ENCODE measurements around the gene FAM83C. TPM values are rescaled to one million over a fixed set of nuclear protein-coding genes. Genes with fewer than 3 reads are reported as not detected.

Gene FAM83C
- polyA plus RNA-seq, 1 of the 3 experiments (the other 2 are of a cell fraction), result not detected

GRCh38 chr20:35293303-35294292, 1.4 kb upstream of the FAM83C start (continued):
- TF ChIP-seq CTCF (IDR thresholded peaks at IDR 0.05) (no peak), YY1 (IDR thresholded peaks at IDR 0.05; ENCODE audit: low read depth) (no peak), RAD21 (IDR thresholded peaks at IDR 0.05; ENCODE audit: low read length) (no peak), GABPA (IDR thresholded peaks at IDR 0.05; ENCODE audit: low read depth) (no peak), MXI1 (IDR thresholded peaks at IDR 0.05; ENCODE audit: low read depth, low read length) (no peak), SMC3 (IDR thresholded peaks at IDR 0.05; ENCODE audit: low read depth, low read length) (no peak)

- ChIA-PET CTCF (interaction anchor here (0.6 to 1.5 kb wide), 3 partner anchors 11 to 154 kb away, joined by 3 to 4 read pairs (median 4); no protein-coding TSS in a partner anchor), POLR2A (no interaction called here)
- Histone ChIP-seq H3K9me3 (no peaks in the 10 kb centered on the region), H3K36me3 (replicated peaks in 1 of 2; ENCODE audit: control insufficient read depth in 1 of 2, insufficient read depth in 2 of 2, low read length in 1 of 2) (no peaks in the 10 kb centered on the region), H3K4me3 (ENCODE audit: low read depth in 2 of 2, low read length in 1 of 2) (no peak overlapping the region), H2AFZ (ENCODE audit: low read depth) (no peak overlapping the region), H3K4me1 (ENCODE audit: control insufficient read depth in 1 of 2, insufficient read depth in 2 of 2, low read depth in 1 of 2, low read length in 1 of 2) (peaks cover 0 to 34% of the 10 kb centered on the region in 2 experiments; a peak in 1 of 4 replicates), H3K9ac (no peak overlapping the region), H3F3A (replicated peaks; ENCODE audit: insufficient read depth) (no peaks in the 10 kb centered on the region), H3K9me2 (no peaks in the 10 kb centered on the region), H3K4me2 (no peak overlapping the region), H4K20me1 (ENCODE audit: insufficient read depth) (no peaks in the 10 kb centered on the region), H3K79me2 (ENCODE audit: insufficient read depth) (no peaks in the 10 kb centered on the region), H3K27ac (ENCODE audit: low read depth in 2 of 2, low read length in 1 of 2) (no peak overlapping the region), H3K27me3 (ENCODE audit: insufficient read depth) (no peaks in the 10 kb centered on the region)
- 73% methylated on average over 21 of the region's 23 CpGs for WGBS (ENCODE audit: low lambda C conversion rate)
- TF ChIP-seq GATA2 (CRISPR knock-in tag; IDR thresholded peaks at IDR 0.05), result no peak
- no peak for TF ChIP-seq ELF1 (IDR thresholded peaks at IDR 0.05)
- no peak for TF ChIP-seq MEF2A (IDR thresholded peaks at IDR 0.05; ENCODE audit: borderline replicate concordance, low read depth)
- TF ChIP-seq YY1 (IDR thresholded peaks at IDR 0.05; ENCODE audit: low read depth), result no peak
- no peak for TF ChIP-seq SMC3 (IDR thresholded peaks at IDR 0.05; ENCODE audit: low read depth, low read length)
- TF ChIP-seq EP300 (IDR thresholded peaks at IDR 0.05; ENCODE audit: borderline replicate concordance in 1 of 2, low read depth in 1 of 2, low read length in 1 of 2), result no peak
- no peak for TF ChIP-seq USF2 (IDR thresholded peaks at IDR 0.05; ENCODE audit: borderline replicate concordance, low read depth, low read length)
- no peak for TF ChIP-seq REST (IDR thresholded peaks at IDR 0.05; ENCODE audit: low read depth, low read length)
- TF ChIP-seq CHD2 (IDR thresholded peaks at IDR 0.05; ENCODE audit: low read length, partially characterized antibody), result no peak
- no peak for TF ChIP-seq RCOR1 (IDR thresholded peaks at IDR 0.05; ENCODE audit: low read length)
- no peak for TF ChIP-seq RAD21 (IDR thresholded peaks at IDR 0.05; ENCODE audit: low read length)
- TF ChIP-seq POLR2AphosphoS5 (IDR thresholded peaks at IDR 0.05; ENCODE audit: low read depth, low read length), result no peak
- no peak for TF ChIP-seq IRF3 (IDR thresholded peaks at IDR 0.05; ENCODE audit: low read depth, low read length)
- no peak for DNase-seq
Measured at GRCh38 chr20:35292504-35293285, 470 bp upstream of the FAM83C start.

Data from SK-N-SH (cell line).